ENCODE results near the gene SLC4A7. TPM values are rescaled to one million over a fixed set of nuclear protein-coding genes. Genes with fewer than 3 reads are reported as not detected.

Gene SLC4A7
- total and polyA plus RNA-seq, 2 donors (not counting 1 experiment from before 2014, with no cell fraction given) = 9.4 to 46.9 TPM

DNA sequence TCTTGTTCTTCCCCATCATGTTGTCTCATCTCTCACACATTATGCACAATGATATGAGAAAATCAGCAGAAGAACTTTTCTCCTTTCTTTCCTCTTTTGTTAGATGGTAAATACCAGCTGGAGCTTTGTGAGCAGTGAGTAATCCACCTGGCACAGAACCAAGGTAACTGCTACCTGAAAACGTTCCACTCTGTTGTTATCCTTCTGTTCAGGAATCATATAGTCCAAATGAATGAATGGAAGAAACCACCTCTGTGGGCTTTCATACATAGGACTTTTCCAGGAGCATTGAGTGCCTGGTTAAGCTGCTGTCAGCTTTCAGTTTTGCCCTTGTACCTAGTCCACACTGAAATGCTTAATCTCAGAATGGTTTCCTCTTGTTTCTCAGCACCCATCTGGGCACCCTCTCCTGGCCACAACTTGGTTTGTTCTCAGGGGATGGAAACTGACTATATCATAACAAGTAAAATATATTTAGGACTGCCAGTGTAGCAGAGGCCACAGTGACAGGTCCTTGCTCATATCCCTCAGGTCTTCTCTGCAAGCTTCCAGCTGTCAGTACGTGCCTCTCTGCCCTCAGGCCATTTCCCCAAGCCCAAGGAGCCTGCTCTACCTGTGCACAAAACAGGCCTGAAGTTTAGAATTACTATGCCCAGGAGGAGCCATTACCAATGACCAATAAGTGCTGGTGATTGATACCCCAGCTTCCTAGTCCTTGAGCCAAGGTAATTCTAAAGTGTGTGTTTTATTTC is 23.5 kb upstream of the SLC4A7 start:
- no peaks in the 10 kb centered on the region for H3K27me3 Mint-ChIP-seq
- Histone ChIP-seq H3K79me2 (ENCODE audit: control insufficient read depth, insufficient read depth, low read length) (no peaks in the 10 kb centered on the region), H3K27me3 (replicated peaks in 1 of 4; ENCODE audit: control extremely low read depth in 1 of 4, control insufficient read depth in 3 of 4, insufficient read depth in 4 of 4, low read length in 3 of 4) (no peaks in the 10 kb centered on the region), H3K36me3 (replicated peaks in 1 of 2; ENCODE audit: control extremely low read depth in 1 of 2, control insufficient read depth in 1 of 2, extremely low read depth in 1 of 2, insufficient read depth in 2 of 2, low read length in 1 of 2) (no peaks in the 10 kb centered on the region), H3K9ac (ENCODE audit: low read length) (no peak overlapping the region), H3K4me3 (ENCODE audit: control extremely low read depth in 1 of 5, extremely low read depth in 1 of 5, insufficient read depth in 1 of 5, low read depth in 2 of 5, low read length in 4 of 5) (no peak overlapping the region), H3K27ac (ENCODE audit: low read length in 2 of 2) (no peak overlapping the region), H2AFZ (ENCODE audit: insufficient read depth, low read depth, low read length, poor library complexity, severe bottlenecking) (no peak overlapping the region), H4K20me1 (ENCODE audit: control insufficient read depth, insufficient read depth, low read length, poor library complexity, severe bottlenecking) (no peaks in the 10 kb centered on the region), H3K4me1 (ENCODE audit: control insufficient read depth in 2 of 2, insufficient read depth in 2 of 2, low read length in 2 of 2) (peaks cover 0 to 3% of the 10 kb centered on the region in 2 donors), H3K9me3 (ENCODE audit: control extremely low read depth in 1 of 3, control insufficient read depth in 2 of 3, insufficient read depth in 1 of 3, low read length in 2 of 3) (no peaks in the 10 kb centered on the region), H3K4me2 (replicated peaks; ENCODE audit: low read depth, low read length, poor library complexity, severe bottlenecking) (no peak overlapping the region)
- no peaks in the 10 kb centered on the region for H3K9me3 Mint-ChIP-seq (ENCODE audit: insufficient read depth)
- ATAC-seq (ENCODE audit: low read depth) (no peak), DNase-seq (no peak)
- POLR2A ChIA-PET = no interaction called here
- H3K4me1 Mint-ChIP-seq = no peaks in the 10 kb centered on the region
- 100% methylated on average over 2 of the region's 2 CpGs for WGBS (ENCODE audit: insufficient coverage)
- intact Hi-C loops (cut with micrococcal nuclease) = no loop called here
- TF ChIP-seq, protein P1, sequence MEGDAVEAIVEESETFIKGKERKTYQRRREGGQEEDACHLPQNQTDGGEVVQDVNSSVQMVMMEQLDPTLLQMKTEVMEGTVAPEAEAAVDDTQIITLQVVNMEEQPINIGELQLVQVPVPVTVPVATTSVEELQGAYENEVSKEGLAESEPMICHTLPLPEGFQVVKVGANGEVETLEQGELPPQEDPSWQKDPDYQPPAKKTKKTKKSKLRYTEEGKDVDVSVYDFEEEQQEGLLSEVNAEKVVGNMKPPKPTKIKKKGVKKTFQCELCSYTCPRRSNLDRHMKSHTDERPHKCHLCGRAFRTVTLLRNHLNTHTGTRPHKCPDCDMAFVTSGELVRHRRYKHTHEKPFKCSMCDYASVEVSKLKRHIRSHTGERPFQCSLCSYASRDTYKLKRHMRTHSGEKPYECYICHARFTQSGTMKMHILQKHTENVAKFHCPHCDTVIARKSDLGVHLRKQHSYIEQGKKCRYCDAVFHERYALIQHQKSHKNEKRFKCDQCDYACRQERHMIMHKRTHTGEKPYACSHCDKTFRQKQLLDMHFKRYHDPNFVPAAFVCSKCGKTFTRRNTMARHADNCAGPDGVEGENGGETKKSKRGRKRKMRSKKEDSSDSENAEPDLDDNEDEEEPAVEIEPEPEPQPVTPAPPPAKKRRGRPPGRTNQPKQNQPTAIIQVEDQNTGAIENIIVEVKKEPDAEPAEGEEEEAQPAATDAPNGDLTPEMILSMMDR (IDR thresholded peaks at IDR 0.05) = no peak
- no peak for TF ChIP-seq EZH2 (IDR thresholded peaks at IDR 0.05; ENCODE audit: borderline replicate concordance, insufficient read depth, low read depth, low read length, poor library complexity, severe bottlenecking)
- CTCF ChIA-PET = no interaction called here
- no peak overlapping the region for H3K27ac Mint-ChIP-seq
- no peak overlapping the region for H3K4me3 Mint-ChIP-seq

DNA sequence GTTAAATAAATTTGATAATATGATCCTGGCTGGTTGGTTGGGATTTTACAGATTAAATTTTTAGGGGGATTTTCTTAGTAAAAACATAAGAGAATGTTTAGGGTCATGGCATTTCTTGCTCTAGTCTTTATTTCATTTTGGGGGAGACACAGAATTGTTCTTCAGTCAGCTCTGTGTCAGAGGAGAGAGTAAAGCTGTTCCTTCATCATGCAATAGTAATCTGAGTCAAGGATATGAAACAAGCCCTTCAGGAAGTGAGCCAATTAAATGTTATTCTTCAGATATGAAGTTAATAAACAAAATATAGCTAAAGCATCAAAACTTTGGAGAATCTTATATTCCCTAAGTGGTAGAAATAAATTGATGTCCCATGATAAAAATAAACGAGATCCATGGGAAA is 22.9 kb upstream of the SLC4A7 start:
- DNase-seq (no peak), ATAC-seq (ENCODE audit: low read depth) (no peak)
- no peaks in the 10 kb centered on the region for H3K27me3 ChIP-seq (replicated peaks in 1 of 4; ENCODE audit: control extremely low read depth in 1 of 4, control insufficient read depth in 3 of 4, insufficient read depth in 4 of 4, low read length in 3 of 4)
- no peaks in the 10 kb centered on the region for H3K79me2 ChIP-seq (ENCODE audit: control insufficient read depth, insufficient read depth, low read length)
- Mint-ChIP-seq H3K4me3 (no peak overlapping the region), H3K27ac (no peak overlapping the region), H3K4me1 (no peaks in the 10 kb centered on the region), H3K9me3 (ENCODE audit: insufficient read depth) (no peaks in the 10 kb centered on the region), H3K27me3 (no peaks in the 10 kb centered on the region)
- POLR2A ChIA-PET = no interaction called here
- no peaks in the 10 kb centered on the region for H3K36me3 ChIP-seq (replicated peaks in 1 of 2; ENCODE audit: control extremely low read depth in 1 of 2, control insufficient read depth in 1 of 2, extremely low read depth in 1 of 2, insufficient read depth in 2 of 2, low read length in 1 of 2)
- no CpG with 5 or more reads among the region's 1 CpG for WGBS (ENCODE audit: insufficient coverage)
- no peak overlapping the region for H2AFZ ChIP-seq (ENCODE audit: insufficient read depth, low read depth, low read length, poor library complexity, severe bottlenecking)
- no peak overlapping the region for H3K27ac ChIP-seq (ENCODE audit: low read length in 2 of 2)
- no peak overlapping the region for H3K4me3 ChIP-seq (ENCODE audit: control extremely low read depth in 1 of 5, extremely low read depth in 1 of 5, insufficient read depth in 1 of 5, low read depth in 2 of 5, low read length in 4 of 5)
- H3K4me1 ChIP-seq (ENCODE audit: control insufficient read depth in 2 of 2, insufficient read depth in 2 of 2, low read length in 2 of 2) = peaks cover 0 to 3% of the 10 kb centered on the region in 2 donors
- intact Hi-C loops (cut with micrococcal nuclease) = no loop called here
- TF ChIP-seq, protein P1 (IDR thresholded peaks at IDR 0.05) = no peak
- no peak for TF ChIP-seq EZH2 (IDR thresholded peaks at IDR 0.05; ENCODE audit: borderline replicate concordance, insufficient read depth, low read depth, low read length, poor library complexity, severe bottlenecking)
- no peak overlapping the region for H3K9ac ChIP-seq (ENCODE audit: low read length)
- no peak overlapping the region for H3K4me2 ChIP-seq (replicated peaks; ENCODE audit: low read depth, low read length, poor library complexity, severe bottlenecking)
- H3K9me3 ChIP-seq (ENCODE audit: control extremely low read depth in 1 of 3, control insufficient read depth in 2 of 3, insufficient read depth in 1 of 3, low read length in 2 of 3) = no peaks in the 10 kb centered on the region
- H4K20me1 ChIP-seq (ENCODE audit: control insufficient read depth, insufficient read depth, low read length, poor library complexity, severe bottlenecking) = no peaks in the 10 kb centered on the region
- CTCF ChIA-PET = no interaction called here
